ENCODE data around the gene TXNRD3. TPM values are rescaled to one million over a fixed set of nuclear protein-coding genes. Genes with fewer than 3 reads are reported as not detected.

The TXNRD3 gene
- total RNA-seq, 1 donor from 2014 or later, result 7.6 TPM

DNA sequence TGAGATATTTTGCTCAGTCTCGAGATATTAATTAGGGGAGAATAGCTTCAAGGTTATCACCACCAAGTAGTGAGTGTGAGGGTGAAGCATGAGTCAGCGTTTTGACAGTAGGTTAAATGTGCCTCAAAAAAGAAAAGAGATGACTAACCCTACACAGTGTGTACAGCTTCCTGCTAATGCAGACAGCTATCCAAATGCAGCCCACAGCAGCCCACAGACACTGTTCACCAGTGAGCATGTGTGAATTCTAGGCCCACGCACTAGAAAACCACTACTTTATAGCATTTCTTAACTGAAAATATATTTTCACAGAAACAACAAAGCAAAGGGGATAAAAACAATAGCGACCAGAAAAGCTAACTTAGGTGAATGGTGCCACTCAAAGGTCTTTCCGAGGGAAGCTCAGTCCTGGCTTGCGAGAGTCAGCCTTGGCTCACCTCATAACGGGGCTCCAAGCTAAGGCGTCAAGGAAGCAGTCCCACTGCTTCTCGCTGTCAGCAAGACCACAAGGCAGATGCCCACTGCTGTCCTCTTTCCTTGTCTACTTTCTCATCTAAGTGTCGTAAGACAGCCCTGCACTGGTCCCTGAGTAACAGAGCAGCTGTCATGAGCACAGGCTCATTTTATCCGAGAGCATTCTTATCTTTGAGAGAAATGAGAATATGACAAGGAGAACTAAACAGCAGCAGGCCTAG is 47.6 kb downstream of the TXNRD3 start:
- no peaks in the 10 kb centered on the region for H3K36me3 ChIP-seq (ENCODE audit: insufficient read depth, low read length)
- Mint-ChIP-seq H3K4me3 (ENCODE audit: unreplicated experiment) (peak overlapping the region; percentile 37), H3K9me3 (ENCODE audit: unreplicated experiment) (no peaks in the 10 kb centered on the region), H3K36me3 (ENCODE audit: low read depth, unreplicated experiment) (peaks cover 21% of the 10 kb centered on the region), H3K27me3 (ENCODE audit: low read depth, unreplicated experiment) (no peaks in the 10 kb centered on the region), H3K4me1 (ENCODE audit: low read depth, unreplicated experiment) (peaks cover 14% of the 10 kb centered on the region), H3K27ac (ENCODE audit: unreplicated experiment) (peak overlapping the region; percentile 85)
- no peaks in the 10 kb centered on the region for H3K9me3 ChIP-seq (ENCODE audit: insufficient read depth, low read depth, low read length)
- no peak overlapping the region for H3K27ac ChIP-seq (ENCODE audit: low read depth, low read length)
- peak overlapping the region; percentile 7 for H3K4me2 ChIP-seq (ENCODE audit: low read length)
- no peaks in the 10 kb centered on the region for H3K27me3 ChIP-seq (ENCODE audit: insufficient read depth, low read length)
- peak; percentile 77 for DNase-seq (ENCODE audit: low read depth)
- H4K20me1 ChIP-seq (ENCODE audit: insufficient read depth, low read length), result no peaks in the 10 kb centered on the region
- no peaks in the 10 kb centered on the region for H3K79me2 ChIP-seq (ENCODE audit: insufficient read depth, low read length)
- no peak overlapping the region for H3K4me3 ChIP-seq (ENCODE audit: insufficient read depth, low read depth, low read length)
- TF ChIP-seq EZH2 (IDR thresholded peaks at IDR 0.05; ENCODE audit: insufficient read depth, low read length), result no peak
- TF ChIP-seq, protein P1, sequence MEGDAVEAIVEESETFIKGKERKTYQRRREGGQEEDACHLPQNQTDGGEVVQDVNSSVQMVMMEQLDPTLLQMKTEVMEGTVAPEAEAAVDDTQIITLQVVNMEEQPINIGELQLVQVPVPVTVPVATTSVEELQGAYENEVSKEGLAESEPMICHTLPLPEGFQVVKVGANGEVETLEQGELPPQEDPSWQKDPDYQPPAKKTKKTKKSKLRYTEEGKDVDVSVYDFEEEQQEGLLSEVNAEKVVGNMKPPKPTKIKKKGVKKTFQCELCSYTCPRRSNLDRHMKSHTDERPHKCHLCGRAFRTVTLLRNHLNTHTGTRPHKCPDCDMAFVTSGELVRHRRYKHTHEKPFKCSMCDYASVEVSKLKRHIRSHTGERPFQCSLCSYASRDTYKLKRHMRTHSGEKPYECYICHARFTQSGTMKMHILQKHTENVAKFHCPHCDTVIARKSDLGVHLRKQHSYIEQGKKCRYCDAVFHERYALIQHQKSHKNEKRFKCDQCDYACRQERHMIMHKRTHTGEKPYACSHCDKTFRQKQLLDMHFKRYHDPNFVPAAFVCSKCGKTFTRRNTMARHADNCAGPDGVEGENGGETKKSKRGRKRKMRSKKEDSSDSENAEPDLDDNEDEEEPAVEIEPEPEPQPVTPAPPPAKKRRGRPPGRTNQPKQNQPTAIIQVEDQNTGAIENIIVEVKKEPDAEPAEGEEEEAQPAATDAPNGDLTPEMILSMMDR (IDR thresholded peaks at IDR 0.05; ENCODE audit: insufficient read depth, low read depth, low read length), result no peak
- peak; percentile 49 for FAIRE-seq
- peaks cover 9% of the 10 kb centered on the region for H3K4me1 ChIP-seq (ENCODE audit: insufficient read depth, low read length)
- no peak overlapping the region for H3K9ac ChIP-seq (ENCODE audit: low read length)
- H2AFZ ChIP-seq (ENCODE audit: low read depth, low read length), result no peak overlapping the region

DNA sequence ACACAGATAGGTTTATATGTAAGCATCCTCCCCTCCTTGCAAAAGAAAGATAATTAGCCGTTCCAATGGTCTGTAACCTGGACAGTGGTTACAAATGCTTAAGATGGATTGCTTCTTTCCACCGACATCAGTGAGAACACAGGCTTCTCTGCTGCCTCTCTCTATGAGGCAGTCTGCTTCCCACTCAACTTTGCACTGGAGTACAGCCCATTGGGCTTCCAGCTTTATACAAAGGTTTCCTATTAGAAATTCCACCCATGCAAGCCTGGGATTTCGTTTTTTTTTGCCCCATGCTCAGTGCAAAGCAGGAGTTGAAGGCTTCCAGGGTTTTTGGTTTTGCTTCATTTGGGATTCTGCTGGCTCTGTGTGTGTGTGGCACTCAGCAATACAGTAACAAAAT is 48.9 kb downstream of the TXNRD3 start:
- H3K4me3 Mint-ChIP-seq (ENCODE audit: unreplicated experiment), result no peak overlapping the region
- TF ChIP-seq, protein P1 (IDR thresholded peaks at IDR 0.05; ENCODE audit: insufficient read depth, low read depth, low read length), result no peak
- TF ChIP-seq EZH2 (IDR thresholded peaks at IDR 0.05; ENCODE audit: insufficient read depth, low read length), result no peak
- H3K9ac ChIP-seq (ENCODE audit: low read length), result no peak overlapping the region
- H3K4me1 ChIP-seq (ENCODE audit: insufficient read depth, low read length), result peaks cover 9% of the 10 kb centered on the region
- no peak for DNase-seq (ENCODE audit: low read depth)
- FAIRE-seq, result no peak
- no peak overlapping the region for H3K4me2 ChIP-seq (ENCODE audit: low read length)
- H3K9me3 ChIP-seq (ENCODE audit: insufficient read depth, low read depth, low read length), result no peaks in the 10 kb centered on the region
- no peak overlapping the region for H3K27ac Mint-ChIP-seq (ENCODE audit: unreplicated experiment)
- peaks cover 14% of the 10 kb centered on the region for H3K4me1 Mint-ChIP-seq (ENCODE audit: low read depth, unreplicated experiment)
- H3K4me3 ChIP-seq (ENCODE audit: insufficient read depth, low read depth, low read length), result no peak overlapping the region
- H3K27ac ChIP-seq (ENCODE audit: low read depth, low read length), result no peak overlapping the region
- no peaks in the 10 kb centered on the region for H3K27me3 ChIP-seq (ENCODE audit: insufficient read depth, low read length)
- H3K36me3 ChIP-seq (ENCODE audit: insufficient read depth, low read length), result no peaks in the 10 kb centered on the region
- no peaks in the 10 kb centered on the region for H4K20me1 ChIP-seq (ENCODE audit: insufficient read depth, low read length)
- no peak overlapping the region for H2AFZ ChIP-seq (ENCODE audit: low read depth, low read length)
- H3K79me2 ChIP-seq (ENCODE audit: insufficient read depth, low read length), result no peaks in the 10 kb centered on the region
- no peaks in the 10 kb centered on the region for H3K9me3 Mint-ChIP-seq (ENCODE audit: unreplicated experiment)
- H3K36me3 Mint-ChIP-seq (ENCODE audit: low read depth, unreplicated experiment), result peaks cover 21% of the 10 kb centered on the region
- no peaks in the 10 kb centered on the region for H3K27me3 Mint-ChIP-seq (ENCODE audit: low read depth, unreplicated experiment)

DNA sequence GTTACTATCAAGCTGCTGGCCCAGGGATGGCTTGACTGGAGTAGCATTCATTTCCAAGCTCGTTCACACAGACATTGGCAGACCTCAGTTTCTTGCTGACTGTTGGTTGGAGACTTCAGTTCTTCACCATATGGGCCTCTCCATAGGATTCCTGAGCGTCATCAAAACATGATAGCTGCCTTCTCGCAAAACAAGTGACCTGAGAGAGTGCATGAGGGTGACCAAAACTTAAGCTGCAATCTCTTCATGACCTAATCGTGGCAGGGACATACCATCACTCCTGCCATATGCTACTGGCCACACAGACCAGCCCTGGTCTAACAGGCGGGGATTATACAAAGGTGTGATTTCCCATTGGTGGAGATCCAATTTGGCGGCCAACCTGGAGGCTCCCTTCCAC is 50.2 kb downstream of the TXNRD3 start:
- no peaks in the 10 kb centered on the region for H3K36me3 ChIP-seq (ENCODE audit: insufficient read depth, low read length)
- H3K27ac ChIP-seq (ENCODE audit: low read depth, low read length), result no peak overlapping the region
- no peaks in the 10 kb centered on the region for H3K9me3 ChIP-seq (ENCODE audit: insufficient read depth, low read depth, low read length)
- H3K79me2 ChIP-seq (ENCODE audit: insufficient read depth, low read length), result no peaks in the 10 kb centered on the region
- FAIRE-seq (no peak), DNase-seq (ENCODE audit: low read depth) (no peak)
- no peak overlapping the region for H2AFZ ChIP-seq (ENCODE audit: low read depth, low read length)
- no peak overlapping the region for H3K9ac ChIP-seq (ENCODE audit: low read length)
- Mint-ChIP-seq H3K27me3 (ENCODE audit: low read depth, unreplicated experiment) (no peaks in the 10 kb centered on the region), H3K4me1 (ENCODE audit: low read depth, unreplicated experiment) (peaks cover 14% of the 10 kb centered on the region), H3K27ac (ENCODE audit: unreplicated experiment) (no peak overlapping the region), H3K9me3 (ENCODE audit: unreplicated experiment) (no peaks in the 10 kb centered on the region), H3K4me3 (ENCODE audit: unreplicated experiment) (no peak overlapping the region), H3K36me3 (ENCODE audit: low read depth, unreplicated experiment) (peaks cover 15% of the 10 kb centered on the region)
- H3K4me2 ChIP-seq (ENCODE audit: low read length), result no peak overlapping the region
- H4K20me1 ChIP-seq (ENCODE audit: insufficient read depth, low read length), result no peaks in the 10 kb centered on the region
- TF ChIP-seq, protein P1 (IDR thresholded peaks at IDR 0.05; ENCODE audit: insufficient read depth, low read depth, low read length), result no peak
- TF ChIP-seq EZH2 (IDR thresholded peaks at IDR 0.05; ENCODE audit: insufficient read depth, low read length), result no peak
- no peak overlapping the region for H3K4me3 ChIP-seq (ENCODE audit: insufficient read depth, low read depth, low read length)
- H3K4me1 ChIP-seq (ENCODE audit: insufficient read depth, low read length), result peaks cover 9% of the 10 kb centered on the region
- H3K27me3 ChIP-seq (ENCODE audit: insufficient read depth, low read length), result no peaks in the 10 kb centered on the region
